Kidney (tissue), 22 donors: ENCODE measurements around the gene THUMPD2. TPM values are rescaled to one million over a fixed set of nuclear protein-coding genes. Genes with fewer than 3 reads are reported as not detected.

Experiments used
- DNase-seq, 5 donors: peaks; one replicate each; pipeline ENCODE4 v3.0.0-alpha.2; 2013 to 2020
- FAIRE-seq: peaks from 2 replicates; lab custom pipeline; 2012; peaks lifted over from hg19 to GRCh38; lab: Jason Lieb, UNC
- H3K27ac ChIP-seq, 2 donors: one replicate each; pipeline ENCODE4 v1.7.0; 2013; ENCODE audit warnings: low read depth in 2 of 2, low read length in 2 of 2, inconsistent platforms in 1 of 2
- H3K27me3 ChIP-seq: one replicate; pipeline ENCODE4 v1.7.1; 2013; ENCODE audit warnings: low read length, inconsistent platforms; ENCODE audit not compliant: control insufficient read depth, insufficient read depth
- H3K36me3 ChIP-seq, 3 donors: one replicate each; pipeline versions ENCODE4 v1.7.0 to v1.7.1; 2013; ENCODE audit warnings: low read length in 3 of 3, control low read depth in 1 of 3, inconsistent platforms in 1 of 3; ENCODE audit not compliant: insufficient read depth in 3 of 3, control insufficient read depth in 2 of 3
- H3K4me1 ChIP-seq, 3 donors: one replicate each; pipeline versions ENCODE4 v1.7.0 to v1.7.1; 2013; ENCODE audit warnings: low read length in 3 of 3, inconsistent platforms in 1 of 3, low read depth in 1 of 3; ENCODE audit not compliant: control insufficient read depth in 2 of 3, insufficient read depth in 2 of 3
- H3K4me3 ChIP-seq, 3 donors: one replicate each; pipeline versions ENCODE4 v1.7.0 to v1.8.1; 2013; ENCODE audit warnings: low read length in 3 of 3, control low read depth in 1 of 3, inconsistent platforms in 1 of 3
- H3K9ac ChIP-seq, 3 donors: one replicate each; pipeline versions ENCODE4 v1.7.0 to v1.7.1; 2013; ENCODE audit warnings: low read length in 3 of 3, control low read depth in 1 of 3, inconsistent platforms in 1 of 3
- H3K9me3 ChIP-seq, 3 donors: one replicate each; pipeline versions ENCODE4 v1.7.0 to v1.7.1; 2013; ENCODE audit warnings: low read length in 3 of 3, control low read depth in 1 of 3, inconsistent platforms in 1 of 3; ENCODE audit not compliant: control insufficient read depth in 2 of 3, insufficient read depth in 1 of 3
- intact Hi-C: fragments of 100-400 bp; cut with DNase I; formaldehyde crosslinking; loops from one replicate; pipeline ENCODE4 v1.11.1; 2022
- long read RNA-seq, 10 donors: library from polyadenylated mRNA in 1 of 10; unstranded in 1 of 10; transcript quantifications; one replicate each; pipeline ENCODE4 v2.0.0 and lab custom pipeline, GENCODE V29; 2021 to 2026
- polyA plus RNA-seq: library from polyadenylated mRNA; stranded (reverse); fragments of 350-450 nt; fragmentation: Illumina TruSeq; extraction: RNeasy Lipid Tissue Mini Kit (QIAGEN cat#74804); gene quantifications from one replicate; pipeline ENCODE4 v1.2.3, GENCODE V29; 2014; ENCODE audit warnings: low read depth, low replicate concordance; ENCODE audit not compliant: insufficient read depth
- total RNA-seq: library from RNA; stranded (reverse); fragmentation: NEBNext Ultra II Directional; extraction: Animal tissue kit (Norgen Biotek cat#: 25700); gene quantifications from one replicate; pipeline ENCODE4 v1.2.1, GENCODE V29; 2021
- TF ChIP-seq, protein P1 (sequence below): IDR thresholded peaks from 3 replicates; pipeline ENCODE4 v1.5.1; 2012; ENCODE audit warnings: mild to moderate bottlenecking, moderate library complexity, borderline replicate concordance; ENCODE audit not compliant: insufficient read depth; ENCODE audit errors: extremely low read depth
- donor health status: control.
- donor health status: control.
- donor health status: control.
- donor health status: control.
- donor health status: control.
- donor health status: DM: yes; HTN: yes; CAD: no.
- donor health status: Normal renal cell carcinoma (clear cell type).

Gene THUMPD2, protein sequence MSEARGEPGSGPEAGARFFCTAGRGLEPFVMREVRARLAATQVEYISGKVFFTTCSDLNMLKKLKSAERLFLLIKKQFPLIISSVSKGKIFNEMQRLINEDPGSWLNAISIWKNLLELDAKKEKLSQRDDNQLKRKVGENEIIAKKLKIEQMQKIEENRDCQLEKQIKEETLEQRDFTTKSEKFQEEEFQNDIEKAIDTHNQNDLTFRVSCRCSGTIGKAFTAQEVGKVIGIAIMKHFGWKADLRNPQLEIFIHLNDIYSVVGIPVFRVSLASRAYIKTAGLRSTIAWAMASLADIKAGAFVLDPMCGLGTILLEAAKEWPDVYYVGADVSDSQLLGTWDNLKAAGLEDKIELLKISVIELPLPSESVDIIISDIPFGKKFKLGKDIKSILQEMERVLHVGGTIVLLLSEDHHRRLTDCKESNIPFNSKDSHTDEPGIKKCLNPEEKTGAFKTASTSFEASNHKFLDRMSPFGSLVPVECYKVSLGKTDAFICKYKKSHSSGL
- total RNA-seq (14.1 TPM), polyA plus RNA-seq (9.2 TPM)
- long read RNA-seq, donor 1, partial matches to known transcripts: 0 of 1 reads
- long read RNA-seq, donor 1, other reads (novel, unspliced or antisense): 0 of 1 reads
- long read RNA-seq, donor 2, partial matches to known transcripts: 8 of 12 reads
- long read RNA-seq, donor 2, other reads (novel, unspliced or antisense): 0 of 12 reads
- long read RNA-seq, donor 3, partial matches to known transcripts: 11 of 12 reads
- long read RNA-seq, donor 3, other reads (novel, unspliced or antisense): 0 of 12 reads
- long read RNA-seq, donor 4, partial matches to known transcripts: 0 of 3 reads
- long read RNA-seq, donor 4, other reads (novel, unspliced or antisense): 0 of 3 reads
- long read RNA-seq, donor 5: 0 reads
- long read RNA-seq, donor 6, partial matches to known transcripts: 0 of 5 reads
- long read RNA-seq, donor 6, other reads (novel, unspliced or antisense): 0 of 5 reads
- long read RNA-seq, donor 7, partial matches to known transcripts: 2 of 13 reads
- long read RNA-seq, donor 7, other reads (novel, unspliced or antisense): 7 of 13 reads
- long read RNA-seq, donor 8: 0 reads
- long read RNA-seq, donor 9: 0 reads
- long read RNA-seq, donor 10, partial matches to known transcripts: 8 of 10 reads
- long read RNA-seq, donor 10, other reads (novel, unspliced or antisense): 0 of 10 reads

DNA sequence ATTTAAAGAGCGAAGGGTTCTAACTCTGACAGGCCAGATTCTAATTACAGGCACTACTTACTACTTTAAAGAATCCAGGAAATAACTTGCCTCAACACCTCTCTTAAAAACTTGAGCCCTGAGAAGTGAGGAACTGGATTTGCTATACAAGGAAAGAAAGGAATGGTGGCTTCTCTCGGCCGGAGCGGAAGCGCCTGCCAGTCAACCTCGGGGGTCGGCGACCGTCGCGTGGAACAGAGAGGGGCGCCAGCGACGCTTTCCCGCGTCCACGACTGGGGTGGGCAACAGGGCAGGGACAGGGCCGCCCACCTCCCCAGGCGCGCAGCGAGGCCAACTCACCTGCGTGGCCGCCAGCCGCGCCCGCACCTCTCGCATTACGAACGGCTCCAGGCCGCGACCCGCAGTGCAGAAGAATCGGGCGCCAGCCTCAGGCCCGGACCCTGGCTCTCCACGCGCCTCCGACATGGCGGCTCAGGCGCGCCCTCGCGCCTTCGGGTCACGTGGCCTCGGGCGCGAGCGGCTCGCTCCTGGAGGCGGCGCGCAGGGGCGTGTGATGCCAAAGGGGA, at the start of gene THUMPD2:
Gene THUMPD2 (minus strand): TSS at position 484 of the 566 bp plus-strand sequence. CDS start 19 bp downstream, at position 465.
- peak; percentile 80 to 94 (median 89) for DNase-seq
- Histone ChIP-seq H3K9ac (peak within 1 kb of the TSS; percentile 67 to 74 (median 67)), H3K4me1 (peaks cover 0 to 11% (median 0%) of the 10 kb centered on the region in 3 donors), H3K36me3 (no peaks in the 10 kb centered on the region), H3K27me3 (no peaks in the 10 kb centered on the region), H3K27ac (peak within 1 kb of the TSS; percentile 72 to 84), H3K9me3 (no peaks in the 10 kb centered on the region), H3K4me3 (peak within 1 kb of the TSS; percentile 69 to 75 (median 69))
- TF ChIP-seq, protein P1, sequence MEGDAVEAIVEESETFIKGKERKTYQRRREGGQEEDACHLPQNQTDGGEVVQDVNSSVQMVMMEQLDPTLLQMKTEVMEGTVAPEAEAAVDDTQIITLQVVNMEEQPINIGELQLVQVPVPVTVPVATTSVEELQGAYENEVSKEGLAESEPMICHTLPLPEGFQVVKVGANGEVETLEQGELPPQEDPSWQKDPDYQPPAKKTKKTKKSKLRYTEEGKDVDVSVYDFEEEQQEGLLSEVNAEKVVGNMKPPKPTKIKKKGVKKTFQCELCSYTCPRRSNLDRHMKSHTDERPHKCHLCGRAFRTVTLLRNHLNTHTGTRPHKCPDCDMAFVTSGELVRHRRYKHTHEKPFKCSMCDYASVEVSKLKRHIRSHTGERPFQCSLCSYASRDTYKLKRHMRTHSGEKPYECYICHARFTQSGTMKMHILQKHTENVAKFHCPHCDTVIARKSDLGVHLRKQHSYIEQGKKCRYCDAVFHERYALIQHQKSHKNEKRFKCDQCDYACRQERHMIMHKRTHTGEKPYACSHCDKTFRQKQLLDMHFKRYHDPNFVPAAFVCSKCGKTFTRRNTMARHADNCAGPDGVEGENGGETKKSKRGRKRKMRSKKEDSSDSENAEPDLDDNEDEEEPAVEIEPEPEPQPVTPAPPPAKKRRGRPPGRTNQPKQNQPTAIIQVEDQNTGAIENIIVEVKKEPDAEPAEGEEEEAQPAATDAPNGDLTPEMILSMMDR: no peak
- intact Hi-C loops: no loop called here
- FAIRE-seq: no peak

DNA sequence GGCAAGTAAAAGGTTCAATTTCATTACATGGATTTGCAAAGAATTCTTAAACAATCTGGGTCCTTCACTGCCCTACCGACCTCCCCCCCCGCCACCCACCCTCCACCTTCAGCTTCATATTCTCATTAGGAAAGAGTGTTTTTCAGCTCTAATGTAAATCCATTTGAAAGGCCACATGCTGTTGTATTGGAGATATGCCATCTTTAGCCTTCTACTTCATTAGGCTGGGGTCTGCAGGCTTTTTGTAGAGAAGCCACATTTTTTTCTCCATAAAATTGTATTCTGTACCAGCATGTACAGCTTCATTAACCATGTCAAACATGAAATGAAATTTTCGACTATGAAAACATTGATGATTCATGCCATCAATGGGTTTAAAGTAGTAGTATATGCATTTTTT, 42.8 kb upstream of the THUMPD2 start:
- Histone ChIP-seq H3K4me1 (no peaks in the 10 kb centered on the region), H3K9ac (no peak overlapping the region), H3K9me3 (no peaks in the 10 kb centered on the region), H3K36me3 (no peaks in the 10 kb centered on the region), H3K4me3 (no peak overlapping the region), H3K27ac (no peak overlapping the region), H3K27me3 (no peaks in the 10 kb centered on the region)
- FAIRE-seq (no peak), DNase-seq (no peak)
- TF ChIP-seq, protein P1: no peak
- intact Hi-C loops: no loop called here

DNA sequence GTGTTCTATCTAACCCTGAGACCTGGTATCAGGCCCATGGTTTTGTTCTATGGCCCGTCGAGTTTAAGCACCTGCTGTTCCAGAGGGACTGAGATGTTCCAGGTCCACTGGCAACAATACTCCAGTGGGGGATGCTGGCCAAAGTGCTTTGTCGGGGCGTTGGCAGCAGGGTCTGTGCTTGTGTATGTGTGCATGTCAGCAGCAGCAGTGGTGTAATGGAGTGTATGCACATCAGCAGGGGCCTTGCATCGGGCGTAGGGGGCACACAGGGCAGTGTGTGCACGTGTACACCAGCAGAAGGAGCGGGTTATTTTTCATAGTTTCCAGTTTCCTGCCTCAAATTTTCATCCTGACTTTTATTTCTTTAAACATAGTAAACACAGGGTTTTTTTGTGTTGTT, 37.8 kb upstream of the THUMPD2 start:
- Histone ChIP-seq H3K4me1 (no peaks in the 10 kb centered on the region), H3K9ac (no peak overlapping the region), H3K27ac (no peak overlapping the region), H3K4me3 (no peak overlapping the region), H3K9me3 (peaks cover 0 to 6% (median 0%) of the 10 kb centered on the region in 3 donors), H3K27me3 (no peaks in the 10 kb centered on the region), H3K36me3 (no peaks in the 10 kb centered on the region)
- intact Hi-C loops: no loop called here
- FAIRE-seq (no peak), DNase-seq (no peak)
- TF ChIP-seq, protein P1: no peak
